ENCODE results near the gene PHF1.
"Not testable (repeated sequence)": the region's sequence is repeated elsewhere in the genome, so short reads cannot be mapped to it uniquely, and the experiment has no call there.

The PHF1 gene

DNA sequence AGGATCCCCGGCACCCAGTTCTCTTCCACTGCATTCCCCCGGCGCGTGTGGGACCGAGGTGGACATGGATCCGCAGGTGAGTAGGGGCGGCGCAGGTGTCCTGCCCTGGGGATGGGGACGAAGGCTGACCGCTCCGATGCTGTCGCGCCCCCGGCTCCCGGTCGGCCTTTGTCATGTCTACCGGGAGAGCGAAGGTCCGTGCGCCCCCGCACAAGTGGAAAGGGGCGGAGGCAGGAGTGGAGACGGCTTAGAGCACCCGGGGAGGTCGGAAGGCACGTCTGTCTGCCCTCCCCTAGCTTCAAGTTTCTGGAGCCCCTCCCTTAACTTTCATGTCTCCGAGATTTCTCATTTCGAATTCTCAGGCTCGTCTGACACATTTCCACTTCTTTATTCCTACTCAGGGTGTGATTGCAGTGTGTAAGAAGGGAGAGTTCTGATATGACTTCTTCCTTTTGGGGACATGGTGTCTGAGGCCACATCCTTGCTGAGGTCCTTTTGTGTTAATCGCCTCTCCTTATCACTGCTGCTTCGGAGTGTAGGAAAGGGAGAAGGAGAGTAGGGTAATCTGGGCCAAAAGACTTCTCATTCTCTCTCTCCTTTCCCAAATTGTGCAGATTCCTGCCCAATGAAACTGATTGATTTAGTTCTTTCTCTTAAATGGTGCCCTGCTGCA is 18.8 kb upstream of the PHF1 start:
- DNase-seq = peak in 2 of 5 experiments; percentile 38 to 45

DNA sequence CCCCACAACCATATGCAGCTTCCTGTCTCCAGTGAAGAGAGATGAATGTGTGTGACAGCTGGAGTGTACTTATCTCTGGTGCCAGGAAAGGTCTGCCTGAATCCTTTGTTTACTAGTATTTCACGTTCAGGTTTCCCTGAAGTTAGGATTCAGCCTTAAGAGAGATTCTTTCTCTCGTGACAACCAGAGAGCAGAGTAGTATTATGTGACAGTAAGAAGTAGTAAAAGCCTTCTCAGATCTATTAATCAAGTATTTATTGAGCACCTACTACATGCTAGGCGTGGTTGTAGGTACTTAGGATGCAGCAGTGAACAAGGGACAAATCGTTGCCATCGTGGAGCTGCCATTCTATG is 18.2 kb upstream of the PHF1 start:
- DNase-seq = peak in 1 of 5 experiments; percentile 52

DNA sequence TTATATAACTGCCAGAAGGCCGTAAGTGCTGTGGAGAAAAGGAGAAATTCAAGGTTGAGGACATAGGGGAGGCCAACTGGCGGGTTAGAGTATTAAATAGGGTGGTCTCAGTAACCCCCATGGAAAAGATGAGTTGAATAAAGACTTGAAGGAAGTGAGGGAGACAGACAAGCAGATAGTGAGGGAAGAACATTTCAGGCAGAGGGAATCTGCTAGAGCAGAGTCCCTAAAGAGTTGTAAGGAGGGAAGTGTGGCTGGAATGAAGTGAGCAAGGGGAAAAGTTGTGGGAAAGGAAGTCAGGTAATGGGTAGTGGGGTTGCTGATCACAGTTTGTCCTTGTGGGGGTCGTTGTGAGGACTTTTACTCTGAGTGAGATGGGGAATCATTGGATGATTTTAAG is 17.8 kb upstream of the PHF1 start:
- DNase-seq = no peak

DNA sequence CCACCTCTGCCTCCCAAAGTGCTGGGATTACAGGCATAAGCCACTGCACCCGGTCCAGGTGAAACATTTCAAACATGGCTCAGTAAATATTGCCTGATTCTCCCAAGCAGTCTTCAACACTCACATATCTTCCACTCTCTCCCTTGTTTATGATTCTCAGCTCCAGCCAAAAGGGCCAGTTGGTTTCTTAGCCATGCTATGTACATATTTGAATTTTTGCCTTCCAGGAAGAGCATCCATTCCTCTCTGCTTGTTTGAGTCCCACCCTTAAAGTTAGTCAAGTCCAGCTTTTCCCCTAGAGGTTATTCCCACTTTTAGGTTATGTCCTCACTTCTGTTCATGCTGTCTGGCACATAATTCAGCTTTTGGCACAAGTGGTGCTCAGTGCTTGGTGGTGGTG is 13.3 kb upstream of the PHF1 start:
- no peak for DNase-seq

DNA sequence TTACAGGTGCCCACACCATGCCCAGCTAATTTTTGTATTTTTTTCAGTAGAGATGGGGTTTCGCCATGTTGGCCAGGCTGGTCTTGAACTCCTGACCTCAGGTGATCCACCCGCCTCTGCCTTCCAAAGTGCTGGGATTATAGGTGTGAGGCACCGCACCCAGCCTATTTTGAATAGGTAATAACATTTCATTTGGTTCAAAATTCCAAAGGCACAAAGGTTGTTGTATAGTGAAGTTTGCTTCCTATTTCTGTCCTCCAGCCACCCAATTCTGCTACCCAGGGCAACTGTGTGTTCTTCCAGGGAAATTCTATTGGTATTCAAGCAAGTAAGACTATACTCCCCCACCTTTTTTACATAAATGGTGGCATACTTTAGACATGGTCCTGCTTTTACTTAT is 12.2 kb upstream of the PHF1 start:
- DNase-seq = not testable (repeated sequence)

DNA sequence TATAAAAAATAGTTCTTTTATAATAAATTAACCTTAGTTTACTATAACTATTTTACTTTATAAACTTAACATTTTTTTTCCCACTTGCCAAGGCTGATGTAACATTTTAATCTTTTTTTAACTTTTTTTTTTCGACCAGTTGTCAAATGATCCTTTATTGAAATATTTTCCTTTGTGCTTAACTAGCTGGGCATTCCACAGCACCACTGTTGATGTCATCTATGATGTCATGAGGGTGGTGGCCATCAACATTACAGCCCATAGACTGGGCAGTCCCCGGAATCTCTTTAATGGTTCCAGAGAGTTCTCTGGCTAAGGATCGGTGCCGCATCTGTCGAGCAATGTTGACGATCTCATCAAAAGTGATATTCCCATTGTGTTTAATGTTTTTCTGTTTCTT is 10.9 kb upstream of the PHF1 start:
- DNase-seq = not testable (repeated sequence)

DNA sequence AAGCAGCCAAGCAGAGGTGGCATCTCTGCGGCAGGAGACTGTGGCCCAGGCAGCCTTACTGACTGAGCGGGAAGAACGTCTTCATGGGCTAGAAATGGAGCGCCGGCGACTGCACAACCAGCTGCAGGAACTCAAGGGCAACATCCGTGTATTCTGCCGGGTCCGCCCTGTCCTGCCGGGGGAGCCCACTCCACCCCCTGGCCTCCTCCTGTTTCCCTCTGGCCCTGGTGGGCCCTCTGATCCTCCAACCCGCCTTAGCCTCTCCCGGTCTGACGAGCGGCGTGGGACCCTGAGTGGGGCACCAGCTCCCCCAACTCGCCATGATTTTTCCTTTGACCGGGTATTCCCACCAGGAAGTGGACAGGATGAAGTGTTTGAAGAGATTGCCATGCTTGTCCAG is 5.9 kb upstream of the PHF1 start:
- DNase-seq = no peak

DNA sequence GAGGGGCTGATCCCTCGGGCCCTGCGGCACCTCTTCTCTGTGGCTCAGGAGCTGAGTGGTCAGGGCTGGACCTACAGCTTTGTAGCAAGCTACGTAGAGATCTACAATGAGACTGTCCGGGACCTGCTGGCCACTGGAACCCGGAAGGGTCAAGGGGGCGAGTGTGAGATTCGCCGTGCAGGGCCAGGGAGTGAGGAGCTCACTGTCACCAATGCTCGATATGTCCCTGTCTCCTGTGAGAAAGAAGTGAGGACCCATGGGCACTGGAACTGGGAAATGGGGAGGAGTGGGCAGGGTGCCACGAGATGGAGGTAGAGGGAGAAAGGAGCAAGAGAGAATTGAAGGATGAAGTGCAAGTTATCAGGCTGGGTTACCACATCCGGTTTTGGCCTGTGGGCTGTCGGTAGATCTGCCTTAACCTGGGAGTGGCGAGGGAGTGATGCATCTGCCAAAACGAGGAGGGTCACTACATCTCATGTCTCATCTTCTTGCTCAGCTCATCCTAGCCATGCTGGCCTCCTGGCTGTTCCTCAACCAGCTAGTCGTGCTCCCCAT is 5.4 kb upstream of the PHF1 start:
- peak in 1 of 5 experiments; percentile 60 for DNase-seq

DNA sequence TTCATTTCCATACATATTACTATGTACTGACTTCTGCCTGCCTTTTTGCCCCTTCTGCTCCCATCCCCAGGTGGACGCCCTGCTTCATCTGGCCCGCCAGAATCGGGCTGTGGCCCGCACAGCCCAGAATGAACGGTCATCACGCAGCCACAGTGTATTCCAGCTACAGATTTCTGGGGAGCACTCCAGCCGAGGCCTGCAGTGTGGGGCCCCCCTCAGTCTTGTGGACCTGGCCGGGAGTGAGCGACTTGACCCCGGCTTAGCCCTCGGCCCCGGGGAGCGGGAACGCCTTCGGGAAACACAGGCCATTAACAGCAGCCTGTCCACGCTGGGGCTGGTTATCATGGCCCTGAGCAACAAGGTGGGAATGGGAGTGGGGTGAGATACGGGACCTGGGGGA is 4.7 kb upstream of the PHF1 start:
- no peak for DNase-seq

DNA sequence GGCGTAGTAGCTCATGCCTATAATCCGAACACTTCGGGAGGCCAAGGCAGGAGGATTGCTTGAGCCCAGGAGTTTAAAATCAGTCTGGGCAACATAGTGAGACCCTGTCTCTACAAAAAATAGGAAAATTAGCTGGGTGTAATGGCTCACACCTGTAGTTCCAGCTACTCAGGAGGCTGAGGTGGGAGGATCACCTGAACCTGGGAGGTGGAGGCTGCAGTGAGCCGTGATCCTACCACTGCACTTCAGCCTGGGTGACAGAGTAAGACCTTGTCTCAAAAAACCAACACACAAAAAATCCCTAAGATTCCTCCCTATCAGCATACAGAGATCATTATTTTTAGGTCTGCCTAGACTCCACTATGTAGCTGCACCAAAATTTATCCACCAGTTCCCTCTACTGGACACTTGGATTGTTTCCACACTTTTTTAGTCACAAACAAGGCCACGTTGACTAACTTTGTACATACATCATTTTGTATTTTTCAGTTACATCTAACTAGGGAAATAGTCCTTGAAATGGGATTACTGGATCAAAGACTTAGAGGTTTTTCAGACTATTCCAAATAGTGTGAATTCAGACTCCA is 3.6 kb upstream of the PHF1 start:
- DNase-seq = no peak

DNA sequence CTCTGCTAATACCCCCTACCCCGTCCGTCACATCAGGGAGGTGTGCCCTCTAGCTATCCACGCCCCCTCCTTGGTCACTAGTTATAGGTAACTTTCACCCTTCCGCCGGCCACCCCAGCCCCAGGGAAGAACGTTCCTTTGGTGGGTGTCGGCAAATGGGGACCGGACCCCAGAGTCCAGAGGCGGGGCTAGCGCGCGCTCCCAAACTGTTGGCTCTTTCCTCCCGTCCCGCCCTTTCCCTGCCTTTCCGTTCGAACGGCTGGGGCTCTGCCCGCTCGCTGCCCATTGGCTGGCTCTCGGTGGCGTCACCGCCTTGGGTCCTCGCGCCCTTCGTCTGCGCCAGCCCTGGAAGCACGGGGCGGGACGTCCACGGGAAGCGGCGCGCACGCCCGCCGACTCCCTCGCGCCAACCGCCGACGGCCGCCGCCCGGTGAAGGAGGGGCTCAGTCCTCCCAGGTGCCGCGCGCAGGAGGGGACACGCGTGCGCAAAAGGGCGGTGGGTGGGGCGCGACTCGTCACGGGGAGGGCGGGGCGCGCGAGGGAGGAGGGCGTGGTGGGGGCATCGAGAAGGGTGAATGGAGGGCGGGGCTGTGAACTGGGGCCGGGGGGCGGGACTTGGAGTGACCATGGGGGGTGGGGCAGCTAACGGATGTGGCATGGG is 634 bp upstream of the PHF1 start:
- DNase-seq = peak; percentile 94 to 99 (median 98)

DNA sequence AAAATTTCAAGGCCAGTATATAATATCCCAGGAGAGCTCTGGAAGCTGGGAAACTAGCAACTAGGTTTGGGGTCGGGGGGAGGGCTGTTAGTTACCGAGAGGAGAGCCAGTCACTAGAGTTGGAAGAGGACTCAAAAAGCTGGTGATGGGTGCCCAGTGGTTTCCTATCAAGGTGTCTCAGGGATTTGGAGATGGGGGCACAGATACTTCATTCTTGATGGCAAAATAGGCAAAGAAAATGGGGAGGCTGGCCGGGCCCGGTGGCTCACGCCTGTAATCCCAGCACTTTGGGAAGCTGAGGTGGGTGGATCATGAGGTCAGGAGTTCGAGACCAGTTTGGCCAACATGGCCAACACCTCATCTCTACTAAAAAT is 805 bp downstream of the PHF1 start:
- no peak for DNase-seq

DNA sequence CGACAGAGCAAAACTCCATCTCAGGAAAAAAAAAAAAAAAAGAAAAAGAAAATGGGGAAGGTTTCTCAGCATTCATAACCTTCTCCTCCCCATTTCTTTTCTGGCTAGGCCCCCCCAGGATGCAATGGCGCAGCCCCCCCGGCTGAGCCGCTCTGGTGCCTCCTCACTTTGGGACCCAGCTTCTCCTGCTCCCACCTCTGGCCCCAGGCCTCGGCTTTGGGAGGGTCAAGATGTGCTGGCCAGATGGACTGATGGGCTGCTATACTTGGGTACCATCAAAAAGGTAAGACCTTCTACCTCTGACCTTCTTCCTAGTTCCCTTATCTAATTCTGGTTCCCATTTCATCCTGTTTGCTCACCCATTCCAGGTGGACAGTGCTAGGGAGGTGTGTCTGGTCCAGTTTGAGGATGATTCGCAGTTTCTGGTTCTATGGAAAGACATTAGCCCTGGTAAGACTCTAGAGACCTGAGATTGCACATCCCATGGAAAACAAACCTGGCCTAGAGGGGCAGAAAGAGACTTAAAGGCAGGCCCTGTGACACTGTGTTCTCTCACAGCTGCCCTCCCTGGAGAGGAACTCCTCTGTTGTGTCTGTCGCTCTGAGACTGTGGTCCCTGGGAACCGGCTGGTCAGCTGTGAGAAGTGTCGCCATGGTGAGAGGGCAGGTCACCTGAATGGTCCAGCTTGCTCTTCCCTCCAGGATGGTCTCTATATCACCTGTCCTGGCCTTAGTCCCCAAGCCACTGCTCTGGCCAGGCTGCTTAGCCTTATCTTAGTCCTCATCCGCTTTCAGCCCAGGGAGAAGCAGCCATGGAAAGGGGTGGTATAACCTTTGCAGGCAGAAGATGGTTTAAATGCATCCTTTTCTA is 1.6 kb downstream of the PHF1 start:
- no peak for DNase-seq

DNA sequence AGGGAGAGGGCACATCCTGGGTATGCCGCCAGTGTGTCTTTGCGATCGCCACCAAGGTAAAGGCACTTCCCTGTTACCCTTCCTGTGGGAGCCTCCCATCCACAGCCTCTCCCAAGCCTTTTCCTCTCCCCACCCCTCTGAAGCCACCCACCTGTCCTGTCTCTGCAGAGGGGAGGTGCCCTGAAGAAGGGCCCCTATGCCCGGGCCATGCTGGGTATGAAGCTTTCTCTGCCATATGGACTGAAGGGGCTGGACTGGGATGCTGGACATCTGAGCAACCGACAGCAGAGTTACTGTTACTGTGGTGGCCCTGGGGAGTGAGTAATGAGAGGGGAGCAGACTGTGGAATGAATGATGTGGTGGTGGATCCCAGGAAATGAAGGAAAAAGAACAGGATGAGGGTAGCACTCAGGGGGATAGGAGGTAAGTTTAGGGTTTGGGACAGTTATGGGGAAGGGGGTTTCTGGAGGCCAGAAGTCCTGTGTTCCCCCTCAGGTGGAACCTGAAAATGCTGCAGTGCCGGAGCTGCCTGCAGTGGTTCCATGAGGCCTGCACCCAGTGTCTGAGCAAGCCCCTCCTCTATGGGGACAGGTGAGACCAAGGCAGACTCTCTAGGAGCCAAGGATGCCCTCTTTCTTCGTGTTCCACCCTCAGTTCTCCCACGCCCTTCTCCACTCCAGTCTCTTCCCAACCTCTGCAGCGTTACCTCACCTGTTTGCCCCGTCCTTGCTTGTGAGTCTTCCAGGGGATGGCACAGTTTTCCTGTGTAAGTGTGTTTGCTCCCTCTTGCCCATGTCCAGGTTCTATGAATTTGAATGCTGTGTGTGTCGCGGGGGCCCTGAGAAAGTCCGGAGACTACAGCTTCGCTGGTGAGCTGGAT is 2.7 kb downstream of the PHF1 start:
- DNase-seq = no peak

DNA sequence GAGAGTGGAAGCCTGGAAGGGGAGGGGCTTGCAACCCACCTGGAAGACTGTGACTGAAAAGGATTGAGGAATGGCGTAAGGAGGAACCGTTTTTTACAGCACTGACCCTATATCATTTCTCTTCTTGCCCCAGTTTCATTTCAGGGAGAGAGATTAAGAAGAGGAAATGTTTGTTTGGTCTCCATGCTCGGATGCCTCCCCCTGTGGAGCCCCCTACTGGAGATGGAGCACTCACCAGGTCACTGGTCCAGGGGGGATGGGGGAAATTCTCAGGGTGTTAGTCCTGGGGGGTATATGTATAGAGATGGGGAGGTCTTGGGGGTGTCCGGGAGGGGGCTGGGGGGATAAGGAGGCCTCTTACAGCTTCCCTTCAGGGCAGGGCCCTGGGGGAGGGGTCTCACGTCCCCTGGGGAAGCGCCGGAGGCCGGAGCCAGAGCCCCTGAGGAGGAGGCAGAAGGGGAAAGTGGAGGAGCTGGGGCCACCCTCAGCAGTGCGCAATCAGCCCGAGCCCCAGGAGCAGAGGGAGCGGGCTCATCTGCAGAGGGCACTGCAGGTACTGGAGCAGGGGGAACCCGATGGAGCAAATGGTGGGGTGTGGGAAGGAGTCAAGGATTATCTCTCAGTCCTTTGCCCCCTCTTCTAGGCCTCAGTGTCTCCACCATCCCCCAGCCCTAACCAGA is 3.9 kb downstream of the PHF1 start:
- DNase-seq = no peak

DNA sequence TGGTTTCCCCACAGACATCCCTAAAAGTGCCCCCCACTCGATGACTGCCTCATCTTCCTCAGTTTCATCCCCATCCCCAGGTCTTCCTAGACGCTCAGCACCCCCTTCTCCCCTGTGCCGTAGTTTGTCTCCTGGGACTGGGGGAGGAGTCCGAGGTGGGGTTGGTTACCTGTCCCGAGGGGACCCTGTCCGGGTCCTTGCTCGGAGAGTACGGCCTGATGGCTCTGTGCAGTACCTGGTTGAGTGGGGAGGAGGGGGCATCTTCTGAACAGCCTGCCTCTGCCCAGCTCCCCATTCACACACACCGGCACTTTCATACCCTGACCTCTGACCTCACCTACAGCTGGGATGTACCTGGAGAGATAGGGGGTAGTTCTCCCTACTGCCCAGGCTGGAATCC is 5.0 kb downstream of the PHF1 start:
- DNase-seq = no peak

DNA sequence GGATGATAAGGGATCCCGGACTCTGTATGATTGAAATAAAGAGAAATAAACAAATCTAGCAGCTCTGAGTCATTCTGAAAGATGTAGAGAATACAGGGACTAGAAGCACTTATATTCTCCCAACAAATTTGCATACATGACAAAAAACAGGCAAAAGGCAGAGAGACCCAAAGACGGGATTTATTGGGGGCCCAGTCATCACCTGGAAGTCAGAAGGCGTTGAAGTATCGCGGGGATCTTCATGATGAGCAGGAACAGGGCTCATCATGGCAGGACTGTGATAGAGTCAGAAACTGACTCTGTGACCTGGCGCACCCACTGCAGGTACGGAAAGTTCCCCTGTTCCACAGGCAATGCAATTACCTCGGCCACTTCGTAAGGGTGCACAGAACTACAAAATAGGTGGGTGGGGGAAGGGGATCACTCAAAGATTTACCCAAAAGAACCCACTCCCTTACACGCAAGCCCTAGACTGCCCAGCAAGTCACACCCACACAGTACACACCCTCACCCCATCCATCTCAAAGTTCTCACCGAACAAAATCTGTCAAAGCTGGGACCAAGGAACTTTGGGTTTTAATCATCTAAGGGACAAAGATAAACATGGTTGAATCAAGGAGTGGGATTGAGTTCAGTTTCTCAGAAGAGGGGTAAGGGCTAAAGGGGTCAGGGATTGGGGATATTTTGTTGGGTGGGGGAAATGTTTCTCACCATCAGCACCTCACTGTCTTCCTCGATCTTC is 5.7 kb downstream of the PHF1 start:
- peak in 2 of 5 experiments; percentile 35 to 39 for DNase-seq

DNA sequence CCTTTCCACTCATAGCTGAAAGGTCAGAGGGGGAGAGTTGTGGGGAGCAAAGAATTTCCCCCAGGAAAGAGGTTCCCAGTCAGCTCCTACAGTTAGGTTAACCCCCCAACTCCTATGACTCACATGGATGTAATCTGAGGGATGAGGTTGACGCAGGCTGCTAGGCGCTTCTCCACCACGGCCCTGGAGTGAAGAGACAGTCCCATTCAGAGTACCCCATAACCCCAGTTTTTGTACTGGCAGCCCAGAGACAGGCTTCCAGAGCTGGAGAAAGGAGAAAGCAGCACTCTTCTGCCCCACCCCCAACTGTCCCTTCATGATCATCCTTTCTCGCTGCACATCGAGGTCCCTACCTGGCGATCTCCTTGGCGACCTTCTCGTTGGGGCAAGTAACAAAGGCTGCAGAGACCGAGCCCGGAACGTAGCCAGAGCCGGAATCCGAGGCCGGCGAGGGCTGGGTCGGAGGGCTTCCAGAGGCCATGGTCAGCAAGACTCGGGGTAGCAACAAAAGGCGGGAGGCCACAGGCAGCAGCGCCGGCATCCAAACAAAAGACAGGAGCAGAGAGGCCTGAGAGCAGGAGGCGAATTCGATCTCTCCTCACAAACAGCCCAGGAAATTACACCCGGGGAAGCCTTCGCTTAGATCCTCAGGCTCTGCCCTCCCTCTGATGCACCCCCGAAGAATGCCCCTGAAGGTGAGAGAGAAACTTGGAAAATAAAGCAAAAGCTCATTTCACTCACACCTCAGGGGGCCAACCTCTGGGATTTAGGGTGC is 6.5 kb downstream of the PHF1 start:
- DNase-seq = no peak

DNA sequence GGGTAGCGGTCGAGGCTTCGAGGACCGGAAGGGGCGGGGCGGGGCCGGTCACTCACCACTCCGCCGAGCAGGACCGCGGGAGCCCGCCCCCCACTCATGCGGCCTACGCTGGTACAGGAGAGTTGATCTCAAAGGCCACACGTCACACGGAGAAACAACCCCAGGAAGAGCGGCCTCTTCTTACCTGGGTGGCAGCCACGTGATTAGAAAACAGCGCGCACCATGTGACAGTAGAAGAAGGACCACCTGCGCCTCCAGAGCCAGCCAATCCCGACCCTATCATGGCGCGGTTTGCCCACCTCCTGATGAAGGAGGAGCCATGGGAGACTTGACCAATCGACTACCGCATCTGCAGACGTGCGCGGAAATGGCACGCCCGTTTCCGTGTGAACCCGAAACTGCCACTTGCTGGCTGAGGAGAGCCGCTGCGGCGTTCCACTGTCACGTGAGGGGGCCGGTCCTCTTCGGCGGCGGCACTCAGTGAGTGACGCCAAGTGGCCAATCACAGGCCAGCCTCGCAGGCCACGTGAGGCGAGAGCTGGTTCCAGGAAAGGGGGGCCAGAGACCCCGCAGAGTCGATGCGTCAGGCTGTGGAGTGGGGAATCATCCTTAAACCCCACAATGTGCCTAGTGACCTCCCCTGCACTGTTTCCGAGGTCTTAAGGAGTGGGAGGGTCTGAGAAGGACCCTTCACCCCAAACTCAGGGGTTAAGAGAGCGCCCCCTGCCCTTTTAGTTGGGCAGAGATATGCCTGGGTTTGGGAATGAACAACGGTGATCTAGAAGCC is 7.3 kb downstream of the PHF1 start, which contains the start of gene CUTA:
TSS of gene CUTA (minus strand) at position 205 of the 787 bp plus-strand sequence. CDS start at position 98, 107 bp downstream.
- DNase-seq = peak; percentile 96 to 100 (median 99)

Data from T-helper 2 cell (primary cell).